HG03103 (cell line): ENCODE data around the gene FNDC8.
"Not testable (repeated sequence)": the region's sequence is repeated elsewhere in the genome, so short reads cannot be mapped to it uniquely, and the experiment has no call there.

Experiments
- ATAC-seq: cut with Tn5 transposase; IDR thresholded peaks from one replicate; pipeline ENCODE4 v1.9.1; 2021; ENCODE audit warnings: low read depth; ENCODE audit not compliant: unreplicated experiment

FNDC8 gene

DNA sequence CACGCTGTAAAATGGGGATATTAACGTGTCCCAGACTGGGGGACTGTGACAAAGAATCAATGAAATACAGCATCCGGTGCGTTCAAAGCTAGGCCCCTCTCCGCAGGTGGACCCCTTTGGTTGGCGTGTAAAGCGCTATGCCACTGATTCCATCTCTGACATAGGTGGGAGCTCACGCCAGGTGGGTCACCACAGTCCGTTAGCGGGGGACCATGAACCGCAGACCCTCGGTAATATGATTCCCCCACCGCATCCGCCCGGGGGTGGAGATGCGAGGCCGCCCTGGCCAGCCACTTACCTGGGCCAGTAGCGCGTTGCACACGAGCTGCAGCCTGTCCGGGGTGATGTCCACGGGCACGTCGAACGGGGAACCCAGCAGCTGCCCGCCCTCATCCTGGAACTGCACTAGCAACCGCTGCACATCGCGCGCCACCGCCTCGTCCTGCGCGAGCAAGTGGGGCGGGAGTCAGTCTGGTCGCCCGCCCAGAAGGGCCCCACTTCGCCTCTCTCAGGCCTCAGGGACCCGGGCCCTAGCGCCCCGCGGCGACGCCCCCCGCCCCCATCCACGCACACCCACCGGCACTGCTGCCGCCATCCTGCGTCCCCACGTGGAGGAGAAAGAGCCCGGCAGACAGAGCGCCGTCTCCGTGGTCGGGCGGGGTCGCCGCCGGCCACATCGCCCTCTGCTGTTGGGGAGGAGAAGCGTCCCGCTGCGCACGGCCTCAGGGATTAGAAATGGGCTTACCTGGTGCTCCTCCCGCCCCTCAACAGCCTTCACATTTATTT lies 20.5 kb downstream of the FNDC8 start, which contains the start of gene NLE1:
Gene NLE1 (minus strand): TSS at position 623 of the 786 bp plus-strand sequence. CDS start 28 bp downstream, at position 595.
- ATAC-seq, result peak; percentile 91

DNA sequence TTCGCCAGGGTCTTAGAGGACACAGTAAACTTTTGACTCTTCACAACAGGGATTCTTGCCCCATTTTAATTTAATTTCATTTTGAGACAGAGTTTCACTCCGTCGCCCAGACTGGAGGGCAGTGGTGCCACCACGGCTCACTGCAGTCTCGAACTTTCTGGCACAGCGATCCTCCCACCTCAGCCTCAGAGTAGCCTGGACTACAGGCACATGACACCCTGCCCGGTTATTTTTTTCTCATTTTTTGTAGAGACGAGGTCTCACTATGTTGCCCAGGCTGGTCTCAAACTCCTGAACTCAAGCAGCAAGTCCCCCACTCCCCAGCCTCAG lies 21.0 kb downstream of the FNDC8 start:
- no peak for ATAC-seq

DNA sequence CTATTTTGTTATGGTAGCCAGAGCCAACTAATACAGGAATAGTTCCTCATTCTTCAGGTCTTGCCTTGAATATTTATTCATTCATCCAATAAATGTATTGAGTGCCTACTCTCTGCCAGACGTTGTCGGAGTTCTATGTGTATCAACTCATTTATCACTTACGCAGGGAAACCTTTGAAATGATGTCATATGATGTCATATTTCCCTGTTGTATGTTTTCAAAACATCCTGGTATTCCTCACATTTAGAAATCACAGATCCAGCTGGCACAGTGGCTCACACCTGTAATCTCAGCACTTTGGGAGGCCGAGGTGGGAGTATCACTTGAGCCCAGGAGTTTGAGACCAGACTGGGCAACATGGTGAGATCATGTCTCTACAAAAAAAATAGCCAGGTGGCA lies 23.4 kb downstream of the FNDC8 start:
- no peak for ATAC-seq

DNA sequence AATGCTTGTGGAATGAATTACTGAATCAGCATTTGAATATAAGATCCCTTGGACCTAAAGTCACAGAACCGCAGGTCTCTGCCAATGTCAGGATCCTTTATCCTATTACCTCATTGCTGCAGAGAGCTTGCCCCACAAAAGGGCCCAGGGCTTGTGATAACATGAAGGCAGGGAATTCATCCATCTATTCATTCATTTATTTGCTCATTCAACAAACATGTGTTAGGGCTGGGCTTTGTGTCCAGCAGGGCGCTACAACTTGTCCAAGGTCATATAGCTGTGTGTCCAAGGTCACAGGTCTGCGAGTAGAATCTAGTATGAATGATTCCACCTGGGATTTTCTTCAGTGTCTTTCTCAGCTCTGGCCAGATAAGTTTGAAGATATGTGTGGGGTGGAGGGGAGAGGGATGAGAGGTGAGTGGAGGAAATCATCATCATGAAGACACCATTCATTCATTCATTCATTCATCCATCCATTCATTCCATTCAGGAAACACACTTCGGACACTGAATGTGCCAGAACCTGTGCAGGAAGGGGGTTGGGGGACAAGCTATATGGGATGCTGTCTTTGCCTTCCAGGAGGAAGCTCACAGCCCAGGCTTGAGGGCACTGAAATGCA lies 24.9 kb downstream of the FNDC8 start:
- no peak for ATAC-seq

DNA sequence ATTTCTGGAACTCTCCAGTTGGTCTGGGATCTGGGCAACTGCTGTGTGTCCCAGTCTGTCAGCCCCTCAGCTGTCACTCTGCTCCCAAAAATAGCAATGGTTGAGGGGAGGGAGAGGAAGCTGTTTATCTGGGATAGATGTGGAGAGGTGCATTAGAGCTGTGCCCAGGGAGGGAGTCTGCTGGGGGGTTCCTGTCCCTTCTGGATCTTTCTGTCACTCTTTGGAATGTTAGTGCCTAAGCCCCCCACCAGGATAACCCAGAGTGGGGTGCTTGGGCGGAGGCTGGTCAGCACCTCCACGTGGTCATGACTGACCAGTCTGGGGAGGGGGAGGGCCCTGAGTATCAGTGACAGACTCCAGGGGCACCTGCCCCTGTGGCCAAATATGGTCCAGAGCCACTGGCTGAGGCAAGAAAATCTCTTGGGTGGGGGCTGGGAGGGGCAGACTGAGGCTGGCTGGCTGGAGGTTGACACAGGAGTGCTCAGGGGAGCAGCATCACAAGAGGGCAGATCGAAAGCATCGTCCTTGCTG lies 26.0 kb downstream of the FNDC8 start, which contains the start of gene UNC45B:
Gene UNC45B (plus strand): TSS at position 443 of the 531 bp plus-strand sequence. CDS start 447 bp downstream, outside the sequence.
- ATAC-seq, result no peak

DNA sequence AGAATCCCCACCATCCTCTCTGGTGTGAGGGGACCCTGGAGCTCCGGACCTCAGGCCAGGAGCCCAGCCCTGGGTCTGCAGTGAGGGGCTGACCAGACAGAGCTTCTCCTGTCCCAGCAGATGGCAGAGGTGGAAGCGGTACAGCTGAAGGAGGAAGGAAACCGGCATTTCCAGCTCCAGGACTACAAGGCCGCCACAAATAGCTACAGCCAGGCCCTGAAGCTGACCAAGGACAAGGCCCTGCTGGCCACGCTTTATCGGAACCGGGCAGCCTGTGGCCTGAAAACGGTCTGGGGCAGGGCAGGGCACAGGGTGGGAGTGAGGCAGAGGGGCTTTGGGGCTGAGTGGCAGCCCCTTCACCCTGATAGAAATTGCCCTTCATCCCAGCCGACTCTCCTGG lies 26.7 kb downstream of the FNDC8 start:
- no peak for ATAC-seq

DNA sequence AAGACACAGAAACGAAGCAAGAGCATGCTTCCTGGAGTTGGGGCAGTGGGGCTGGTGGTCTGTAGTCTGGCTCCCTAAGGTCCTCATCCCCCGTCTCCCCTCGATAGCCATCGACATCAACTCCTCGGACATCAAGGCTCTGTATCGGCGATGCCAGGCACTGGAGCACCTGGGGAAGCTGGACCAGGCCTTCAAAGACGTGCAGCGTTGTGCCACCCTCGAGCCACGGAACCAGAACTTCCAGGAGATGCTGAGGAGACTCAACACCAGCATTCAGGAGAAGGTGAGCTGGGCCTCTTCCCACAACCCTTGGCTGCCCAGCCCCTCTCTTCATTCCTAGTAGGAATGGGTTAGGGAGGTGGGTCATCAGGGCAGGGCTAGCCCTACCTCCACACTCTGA lies 28.5 kb downstream of the FNDC8 start:
- ATAC-seq, result no peak

DNA sequence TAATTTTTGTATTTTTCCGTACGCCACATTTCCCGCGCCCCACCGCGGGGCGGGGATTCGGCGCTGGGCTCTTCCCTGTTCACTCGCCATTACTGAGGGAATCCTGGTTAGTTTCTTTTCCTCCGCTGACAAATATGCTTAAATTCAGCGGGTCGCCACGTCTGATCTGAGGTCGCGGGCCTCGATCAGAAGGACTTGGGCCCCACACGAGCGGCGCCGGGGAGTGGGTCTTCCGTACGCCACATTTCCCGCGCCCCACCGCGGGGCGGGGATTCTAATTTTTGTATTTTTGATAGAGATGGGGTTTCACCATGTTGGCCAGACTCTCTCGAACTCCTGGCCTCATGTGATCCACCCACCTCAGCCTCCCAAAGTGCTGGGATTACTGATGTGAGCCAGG lies 29.7 kb downstream of the FNDC8 start:
- not testable (repeated sequence) for ATAC-seq

DNA sequence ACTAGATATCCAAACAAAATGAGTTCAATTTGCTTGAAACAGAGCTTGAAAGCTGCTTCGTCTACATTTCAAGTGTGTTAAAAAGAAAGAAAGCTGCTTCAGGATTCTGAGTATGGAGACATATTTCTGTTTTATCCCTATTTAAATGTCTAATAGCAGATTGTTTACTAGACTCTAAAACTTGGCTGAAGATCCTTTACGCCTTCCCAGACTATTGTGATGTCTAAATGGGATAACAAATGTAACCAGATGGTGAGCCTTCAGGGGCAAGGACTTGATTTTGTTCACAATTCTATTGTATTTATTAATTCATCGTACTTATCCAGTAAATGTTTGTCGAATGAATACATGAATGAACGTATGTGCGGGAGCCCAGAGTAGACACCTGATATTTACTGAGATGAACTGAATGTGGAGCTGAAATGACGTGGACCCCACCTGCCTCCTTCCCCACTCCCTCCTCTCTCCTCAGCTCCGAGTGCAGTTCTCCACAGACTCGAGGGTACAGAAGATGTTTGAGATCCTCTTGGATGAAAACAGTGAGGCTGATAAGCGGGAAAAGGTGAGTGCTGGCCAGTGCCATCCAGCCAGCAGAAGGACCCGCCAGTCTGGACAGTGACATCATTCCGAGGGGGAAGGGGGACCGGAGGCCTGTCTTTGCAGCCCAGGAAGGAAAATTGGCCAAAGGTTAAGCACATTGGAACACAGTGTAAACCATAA lies 31.2 kb downstream of the FNDC8 start:
- no peak for ATAC-seq

DNA sequence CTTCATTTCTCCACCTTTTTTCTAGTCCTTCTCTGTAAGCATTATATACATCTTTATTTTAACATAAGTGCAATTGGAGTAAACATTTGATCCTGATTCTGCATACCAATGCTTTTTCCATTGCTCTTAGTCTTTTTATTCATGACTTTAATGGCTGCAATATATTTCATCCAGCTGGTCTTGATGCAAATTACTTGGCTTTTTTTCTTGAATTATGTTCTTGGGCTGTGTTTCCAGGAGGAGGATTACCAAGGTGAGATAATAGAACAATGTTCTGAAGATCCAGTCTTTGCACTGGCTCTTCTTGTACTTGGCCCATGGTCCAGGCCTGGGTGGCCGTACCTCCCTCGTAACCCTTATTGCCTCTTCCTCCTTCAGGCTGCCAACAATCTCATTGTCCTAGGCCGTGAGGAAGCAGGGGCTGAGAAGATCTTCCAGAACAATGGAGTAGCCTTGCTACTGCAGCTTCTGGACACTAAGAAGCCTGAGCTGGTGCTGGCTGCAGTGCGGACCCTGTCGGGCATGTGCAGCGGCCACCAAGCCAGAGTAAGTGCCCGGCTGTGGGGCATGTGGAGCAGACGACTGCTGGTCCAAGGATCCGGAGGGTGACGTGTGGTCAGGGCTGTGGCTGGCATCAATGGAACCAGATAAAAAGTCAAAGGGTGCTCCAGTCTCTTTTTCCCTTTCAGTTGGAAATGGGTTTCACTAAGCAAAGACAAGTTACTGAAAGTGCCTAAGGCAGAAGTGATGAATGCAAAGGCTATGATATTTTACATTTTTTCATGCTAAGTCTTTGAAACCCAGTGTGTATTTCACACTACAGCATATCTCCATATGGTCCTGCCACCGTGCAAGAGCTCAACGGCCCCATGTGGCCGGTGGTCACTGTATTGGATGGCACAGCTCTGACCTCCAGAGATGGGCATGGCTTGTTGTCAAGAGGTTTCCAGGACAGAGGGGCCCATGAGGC lies 33.1 kb downstream of the FNDC8 start:
- ATAC-seq, result no peak

DNA sequence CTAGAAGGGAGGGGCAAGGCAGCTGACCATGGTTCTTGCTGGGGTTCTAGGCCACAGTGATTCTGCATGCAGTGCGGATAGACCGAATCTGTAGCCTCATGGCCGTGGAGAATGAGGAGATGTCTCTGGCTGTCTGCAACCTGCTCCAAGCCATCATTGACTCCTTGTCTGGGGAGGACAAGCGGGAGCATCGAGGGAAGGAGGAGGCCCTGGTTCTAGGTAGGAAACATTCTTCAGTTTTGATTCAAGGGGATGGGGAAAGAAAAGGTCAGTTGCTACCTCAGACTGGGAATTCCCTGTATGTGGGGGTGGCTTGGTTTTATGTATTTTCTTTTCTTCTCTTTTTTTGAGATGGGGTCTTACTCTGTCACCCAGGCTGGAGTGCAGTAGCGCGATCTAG lies 33.8 kb downstream of the FNDC8 start:
- ATAC-seq, result no peak

DNA sequence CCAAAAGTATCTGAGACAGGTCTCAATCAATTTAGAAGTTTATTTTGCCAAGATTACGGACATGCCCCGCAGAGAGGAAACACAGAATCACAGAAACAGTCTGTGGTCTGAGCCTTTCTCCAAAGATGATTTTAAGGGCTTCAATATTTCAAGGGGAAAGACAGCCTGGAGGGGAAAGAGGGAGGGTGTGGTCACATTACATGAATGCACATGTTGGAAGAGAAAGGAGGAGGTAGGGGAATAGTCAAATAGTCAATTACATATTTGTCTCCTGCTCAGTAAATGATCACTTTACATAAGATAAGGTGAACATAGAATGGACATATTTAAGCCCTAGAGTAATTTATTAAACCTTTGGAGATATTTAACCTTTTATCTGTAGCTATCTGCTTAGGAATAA lies 38.5 kb downstream of the FNDC8 start:
- no peak for ATAC-seq

DNA sequence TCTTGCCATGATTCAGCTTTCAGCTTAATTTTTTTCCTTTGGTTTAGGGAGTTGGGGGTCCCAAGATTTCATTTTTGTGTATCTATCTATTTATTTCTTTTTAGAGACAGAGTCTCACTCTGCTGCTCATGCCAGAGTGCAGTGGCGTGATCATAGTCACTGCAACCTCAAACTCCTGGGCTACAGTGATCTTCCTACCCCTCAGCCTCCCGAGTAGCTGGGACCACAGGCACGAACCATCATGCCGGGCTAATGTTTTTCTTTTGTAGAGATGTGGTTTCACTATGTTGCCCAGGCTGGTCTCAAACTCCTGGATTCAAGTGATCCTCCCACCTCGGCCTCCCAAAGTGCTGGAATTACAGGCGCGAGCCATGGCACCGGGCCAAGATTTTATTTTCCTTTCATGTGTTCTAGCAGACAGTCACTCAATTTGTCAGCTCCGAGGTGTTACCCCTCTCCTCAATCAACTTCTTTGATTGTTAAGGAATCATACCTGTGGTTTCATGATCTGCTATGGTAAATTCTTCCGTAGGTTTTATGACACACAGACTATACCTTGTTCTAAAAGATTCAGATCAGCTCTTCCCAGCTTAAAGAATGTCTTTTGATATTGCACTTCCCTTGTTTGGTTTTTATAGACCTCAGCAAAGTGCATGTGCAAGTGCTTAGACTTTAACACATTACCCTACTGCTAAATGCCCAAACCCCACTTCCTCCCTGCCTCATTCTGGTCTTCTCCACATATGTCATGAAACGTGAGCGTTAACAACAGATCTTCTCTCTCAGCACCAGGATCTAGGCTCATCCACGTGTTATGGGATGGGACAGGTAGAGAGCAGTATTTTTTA lies 39.2 kb downstream of the FNDC8 start:
- no peak for ATAC-seq

DNA sequence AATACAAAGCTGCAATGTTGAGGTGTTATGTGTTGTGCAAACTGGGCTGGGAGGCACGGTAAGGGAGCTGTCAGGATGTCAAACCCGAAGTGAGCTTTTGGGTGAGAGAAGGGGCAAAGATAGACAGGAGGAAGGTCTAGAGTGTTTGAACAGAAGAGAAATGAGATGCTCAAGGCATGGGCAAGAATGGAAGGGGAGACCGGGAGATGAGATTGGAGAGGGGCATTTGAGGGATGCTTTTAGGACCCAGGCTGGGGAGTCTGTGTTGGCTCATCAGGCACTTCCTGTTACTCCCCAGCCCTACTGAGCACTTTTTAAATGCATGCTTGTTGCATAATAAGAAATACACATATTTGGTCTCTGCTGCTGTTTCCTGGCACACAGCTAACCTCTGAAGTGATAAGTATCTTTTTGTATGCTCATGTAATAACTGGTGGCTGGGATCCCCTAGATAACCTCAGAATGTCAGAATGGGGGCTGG lies 39.9 kb downstream of the FNDC8 start:
- ATAC-seq, result no peak

DNA sequence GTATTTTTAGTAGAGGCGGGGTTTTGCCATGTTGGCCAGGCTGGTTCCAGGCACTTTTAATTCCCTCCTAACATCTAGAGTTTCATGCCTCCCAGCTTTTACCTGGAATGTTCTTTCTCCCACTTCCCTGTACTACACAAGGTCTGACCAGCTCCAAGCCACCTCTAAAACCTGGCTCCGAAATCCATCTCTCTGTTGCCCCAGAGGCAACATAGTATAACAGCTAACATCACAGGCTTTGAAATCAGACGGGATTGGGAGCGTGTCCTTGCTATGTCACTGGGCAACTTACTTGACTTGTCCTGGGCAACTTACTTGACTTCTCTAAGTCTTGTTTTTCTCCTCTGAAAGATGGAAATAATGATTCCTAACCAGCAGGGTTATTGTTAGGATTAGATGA lies 41.3 kb downstream of the FNDC8 start:
- no peak for ATAC-seq

DNA sequence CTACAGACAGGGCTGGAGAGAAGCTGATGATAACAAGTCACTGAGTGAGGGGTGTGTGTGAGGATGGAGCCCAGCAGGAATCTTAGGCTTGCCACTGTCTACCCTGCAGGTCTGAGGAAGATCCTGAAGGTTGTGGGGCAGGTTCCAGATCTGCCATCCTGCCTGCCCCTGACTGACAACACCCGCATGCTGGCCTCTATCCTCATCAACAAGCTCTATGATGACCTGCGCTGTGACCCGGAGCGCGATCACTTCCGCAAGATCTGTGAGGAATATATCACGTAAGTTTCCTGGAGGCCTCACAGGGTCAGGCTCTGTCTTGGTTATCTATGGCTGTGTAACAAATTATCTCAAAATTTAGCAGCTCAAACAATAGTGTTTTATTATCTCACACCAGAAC lies 42.5 kb downstream of the FNDC8 start:
- no peak for ATAC-seq

DNA sequence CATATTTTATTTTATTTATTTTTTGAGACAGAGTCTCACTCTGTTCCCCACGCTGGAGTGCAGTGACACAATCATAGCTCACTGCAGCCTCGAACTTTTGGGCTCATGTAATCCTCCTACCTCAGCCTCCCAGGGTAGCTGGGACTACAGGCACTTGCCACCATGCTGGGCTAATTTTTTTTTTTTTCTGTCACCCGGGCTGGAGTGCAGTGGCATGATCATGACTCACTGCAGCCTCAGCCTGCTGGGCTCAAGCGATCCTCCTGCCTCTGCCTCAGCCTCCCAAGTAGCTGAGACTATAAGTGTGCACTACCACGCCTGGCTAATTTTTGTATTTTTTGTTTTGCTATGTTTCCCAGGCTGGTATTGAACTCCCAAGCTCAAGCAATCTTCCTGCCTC lies 43.3 kb downstream of the FNDC8 start:
- no peak for ATAC-seq

DNA sequence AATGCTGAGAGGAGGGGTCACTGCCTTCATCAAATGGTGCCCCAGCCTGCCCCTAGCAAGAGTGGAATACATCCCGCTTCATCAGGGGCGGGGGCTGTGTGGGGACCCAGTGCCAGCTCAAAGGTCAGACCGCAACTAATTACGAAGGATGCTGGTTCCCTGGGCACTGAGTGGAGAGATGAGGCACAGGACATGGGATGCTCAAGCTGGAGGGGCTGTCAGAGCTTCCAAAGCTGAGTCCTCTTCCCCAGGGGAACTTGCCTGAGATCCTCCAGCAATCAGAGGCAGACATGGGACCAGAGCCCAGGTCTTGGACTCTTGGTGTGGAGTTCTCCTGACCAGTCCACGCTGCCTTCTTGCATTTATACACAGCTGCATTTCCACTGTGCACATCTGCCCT lies 45.1 kb downstream of the FNDC8 start:
- no peak for ATAC-seq

DNA sequence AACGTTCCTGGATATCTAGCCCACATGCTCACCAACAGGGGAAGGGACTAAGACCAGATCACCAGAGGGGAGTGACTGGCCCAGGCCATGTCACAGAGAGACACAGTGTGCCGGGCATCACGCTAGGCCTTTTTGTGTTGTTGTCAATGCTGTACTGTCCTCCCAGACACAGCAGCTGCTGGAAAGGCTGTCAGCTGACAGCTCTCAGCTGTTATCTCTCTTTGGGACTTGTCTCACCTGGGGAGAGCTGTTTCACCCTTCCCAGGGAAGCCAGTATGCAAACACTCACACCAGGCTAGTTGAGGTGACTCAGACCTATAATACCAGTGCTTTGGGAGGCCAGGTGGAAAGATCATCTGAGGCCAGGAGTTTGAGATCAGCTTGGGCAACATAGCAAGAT lies 45.6 kb downstream of the FNDC8 start:
- ATAC-seq, result no peak
